GM18519 (cell line): ENCODE results near the gene MARK2.

Experiments
- ATAC-seq: cut with Tn5 transposase; IDR thresholded peaks from one replicate; pipeline ENCODE4 v1.9.1; 2021; ENCODE audit warnings: mild to moderate bottlenecking, moderate library complexity; ENCODE audit not compliant: unreplicated experiment, low FRiP score

MARK2 gene

GRCh38 chr11:63952570-63952969, 113.7 kb downstream of the MARK2 start:
- ATAC-seq, result no peak

- ATAC-seq, result no peak
These were observed 119.1 kb downstream of the MARK2 start for GRCh38 chr11:63958008-63958407.
